HCT116 (cell line): ENCODE results near the gene LRRFIP2. TPM values are rescaled to one million over a fixed set of nuclear protein-coding genes. Genes with fewer than 3 reads are reported as not detected.

ENCODE experiments used
- ATAC-seq: fragments of 200-7000 bp; cut with Tn5 transposase; 2 replicates; pipeline ENCODE4 v1.9.1; 2020; ENCODE audit warnings: mild to moderate bottlenecking, moderate library complexity
- BruUV-seq: library from RNA; stranded (reverse); fragments of 400-500 nt; replicated peaks from 2 replicates; lab custom pipeline; 2021; lab: Mats Ljungman, UMichigan
- CTCF ChIA-PET: fragments of 300-600 bp; sonication (Branson Sonifier 250); formaldehyde crosslinking; loops from one replicate; lab custom pipeline; 2021; ENCODE audit warnings: antibody characterized with exemption; lab: Charles Lee
- POLR2A ChIA-PET: fragments of 300-600, 350-600 bp; sonication (Branson Sonifier 250); formaldehyde crosslinking; loops from one replicate; lab custom pipeline; 2021; ENCODE audit warnings: antibody characterized with exemption; lab: Charles Lee
- RAD21 ChIA-PET, 2 experiments: fragments of 300-600 bp; sonication (Branson Sonifier 250); formaldehyde crosslinking; loops; one replicate each; lab custom pipeline; 2023; ENCODE audit warnings: low total read pairs in 2 of 2; ENCODE audit not compliant: uncharacterized antibody in 2 of 2, unreplicated experiment in 2 of 2, low non-redundant PET in 1 of 2; lab: Charles Lee
- DNase-seq: peaks from one replicate; pipeline ENCODE4 v3.0.0-alpha.2; 2010; ENCODE audit warnings: low read depth, low spot score
- H2AFZ ChIP-seq: fragments of 200-600 bp; shearing (Covaris generic), sonication (generic); 2 replicates; pipeline ENCODE4 v1.6.1; 2017; ENCODE audit warnings: low read depth, mixed run types, mixed read lengths, antibody characterized with exemption, low read length; ENCODE audit not compliant: poor library complexity, severe bottlenecking
- H3K27ac ChIP-seq: 2 replicates; pipeline ENCODE4 v1.5.1; 2012; ENCODE audit warnings: low read depth, low read length
- H3K27me3 ChIP-seq: fragments of 200-600 bp; sonication (generic); 2 replicates; pipeline ENCODE4 v1.6.1; 2016; ENCODE audit warnings: mixed run types, low read length, mixed read lengths; ENCODE audit not compliant: insufficient read depth
- H3K36me3 ChIP-seq, 2 experiments: fragments of 200-500 bp in 1 of 2; fragments of 200-600 bp in 1 of 2; sonication (Bioruptor generic) in 1 of 2; sonication (generic) in 1 of 2; 2 replicates each; pipeline versions ENCODE4 v1.5.1 to v1.6.1; 2014 to 2016; ENCODE audit warnings: low read length in 2 of 2, inconsistent platforms in 1 of 2, mixed read lengths in 1 of 2, mixed run types in 1 of 2; ENCODE audit not compliant: insufficient read depth in 2 of 2, control insufficient read depth in 1 of 2
- H3K4me1 ChIP-seq, 2 experiments: fragments of 200-600 bp in 1 of 2; sonication (generic) in 1 of 2; 2 replicates each; pipeline versions ENCODE4 v1.5.1 to v1.6.1; 2012 to 2017; ENCODE audit warnings: low read length in 2 of 2, inconsistent platforms in 1 of 2, mild to moderate bottlenecking in 1 of 2, mixed read lengths in 1 of 2, mixed run types in 1 of 2, moderate library complexity in 1 of 2; ENCODE audit not compliant: insufficient read depth in 2 of 2, control insufficient read depth in 1 of 2
- H3K4me2 ChIP-seq: fragments of 200-600 bp; sonication (generic); 2 replicates; pipeline ENCODE4 v1.6.1; 2017; ENCODE audit warnings: mixed run types, low read length, mixed read lengths
- H3K4me3 ChIP-seq, 2 experiments: fragments of 200-600 bp in 1 of 2; sonication (generic) in 1 of 2; replicated peaks in 1 of 2; 2 replicates each; pipeline ENCODE4 v1.5.1; 2011 to 2016; ENCODE audit warnings: low read length in 2 of 2, control low read depth in 1 of 2, low read depth in 1 of 2, mild to moderate bottlenecking in 1 of 2, mixed read lengths in 1 of 2, mixed run types in 1 of 2
- H3K79me2 ChIP-seq: fragments of 200-600 bp; sonication (generic); 2 replicates; pipeline ENCODE4 v1.6.1; 2017; ENCODE audit warnings: mild to moderate bottlenecking, mixed run types, low read length, moderate library complexity, mixed read lengths; ENCODE audit not compliant: insufficient read depth
- H3K9ac ChIP-seq: fragments of 200-600 bp; sonication (generic); 2 replicates; pipeline ENCODE4 v1.6.1; 2016; ENCODE audit warnings: low read length, mixed read lengths
- H3K9me2 ChIP-seq: fragments of 200-600 bp; sonication (generic), shearing (Covaris generic); 2 replicates; pipeline ENCODE4 v1.6.1; 2017; ENCODE audit warnings: mixed run types, mild to moderate bottlenecking, moderate library complexity; ENCODE audit not compliant: insufficient read depth
- H3K9me3 ChIP-seq, 2 experiments: fragments of 200-500 bp in 1 of 2; fragments of 200-600 bp in 1 of 2; sonication (Bioruptor generic) in 1 of 2; sonication (generic) in 1 of 2; 2 replicates each; pipeline ENCODE4 v1.6.1; 2014 to 2017; ENCODE audit warnings: low read length in 2 of 2, mixed read lengths in 2 of 2, inconsistent platforms in 1 of 2, low read depth in 1 of 2, mild to moderate bottlenecking in 1 of 2, mixed run types in 1 of 2, moderate library complexity in 1 of 2; ENCODE audit not compliant: control insufficient read depth in 1 of 2, insufficient read depth in 1 of 2
- H4K20me1 ChIP-seq: fragments of 200-600 bp; sonication (generic), shearing (Covaris generic); 2 replicates; pipeline ENCODE4 v1.6.1; 2017; ENCODE audit warnings: mixed run types, mild to moderate bottlenecking, moderate library complexity; ENCODE audit not compliant: insufficient read depth
- CBX3 ChIP-seq: IDR thresholded peaks from 2 replicates; pipeline ENCODE4 v1.6.1; 2012; ENCODE audit warnings: low read depth
- EGR1 ChIP-seq: IDR thresholded peaks from 2 replicates; pipeline ENCODE4 v1.6.1; 2012; ENCODE audit warnings: low read depth
- ELF1 ChIP-seq: IDR thresholded peaks from 2 replicates; pipeline ENCODE4 v1.6.1; 2012; ENCODE audit warnings: low read depth, borderline replicate concordance
- EZH2 ChIP-seq: fragments of 200-600 bp; sonication (generic); IDR thresholded peaks from 2 replicates; pipeline ENCODE4 v1.6.1; 2017; ENCODE audit warnings: antibody characterized with exemption, mixed run types
- EZH2phosphoT487 ChIP-seq: fragments of 200-600 bp; IDR thresholded peaks from 2 replicates; pipeline ENCODE4 v1.6.1; 2018; ENCODE audit warnings: antibody characterized with exemption, borderline replicate concordance
- FOSL1 ChIP-seq: IDR thresholded peaks from 2 replicates; pipeline ENCODE4 v1.6.1; 2012; ENCODE audit warnings: low read depth
- JUND ChIP-seq: IDR thresholded peaks from 2 replicates; pipeline ENCODE4 v1.6.1; 2012
- POLR2A ChIP-seq: IDR thresholded peaks from 2 replicates; pipeline ENCODE4 v1.7.0; 2011; ENCODE audit warnings: borderline replicate concordance; ENCODE audit not compliant: insufficient read depth, insufficient read length; ENCODE audit errors: extremely low read depth
- RAD21 ChIP-seq: IDR thresholded peaks from 2 replicates; pipeline ENCODE4 v1.6.1; 2012; ENCODE audit warnings: low read depth, mild to moderate bottlenecking
- REST ChIP-seq: IDR thresholded peaks from 2 replicates; pipeline ENCODE4 v1.6.1; 2012; ENCODE audit warnings: low read depth
- SIN3A ChIP-seq: IDR thresholded peaks from 2 replicates; pipeline ENCODE4 v1.6.1; 2012; ENCODE audit warnings: low read depth
- SRF ChIP-seq: IDR thresholded peaks from 2 replicates; pipeline ENCODE4 v1.6.1; 2012; ENCODE audit warnings: low read depth
- TCF7L2 ChIP-seq: IDR thresholded peaks from 2 replicates; pipeline ENCODE4 v1.7.0; 2011; ENCODE audit warnings: borderline replicate concordance, inconsistent platforms; ENCODE audit not compliant: insufficient read depth, insufficient read length; ENCODE audit errors: extremely low read depth
- ZBTB33 ChIP-seq: IDR thresholded peaks from 2 replicates; pipeline ENCODE4 v1.6.1; 2011; ENCODE audit warnings: mild to moderate bottlenecking, low read length, moderate library complexity; ENCODE audit not compliant: insufficient replicate concordance; ENCODE audit errors: extremely low read depth
- ZFX ChIP-seq: fragments of 450-650 bp; IDR thresholded peaks from 2 replicates; pipeline ENCODE4 v1.6.1; 2017
- intact Hi-C: fragments of 100-400 bp; cut with micrococcal nuclease; formaldehyde crosslinking; loops from 2 replicates; pipeline ENCODE4 v1.10.0; 2022
- total RNA-seq: library from RNA; stranded (reverse); gene quantifications from one replicate; pipeline ENCODE4 v1.2.1, GENCODE V29; 2021; ENCODE audit not compliant: unreplicated experiment

Gene LRRFIP2
- total RNA-seq, 1 experiment from 2014 or later: 27.0 TPM

GRCh38 chr3:37204314-37204713 lies 29.9 kb upstream of the LRRFIP2 start:
- H3K4me1 ChIP-seq: peaks cover 0 to 7% of the 10 kb centered on the region in 2 experiments; a peak in 1 of 4 replicates
- no peaks in the 10 kb centered on the region for H3K27me3 ChIP-seq
- no peaks in the 10 kb centered on the region for H4K20me1 ChIP-seq
- intact Hi-C loops: no loop called here
- H3K4me2 ChIP-seq: no peak overlapping the region
- no peaks in the 10 kb centered on the region for H3K9me2 ChIP-seq
- TF ChIP-seq EZH2 (no peak), TCF7L2 (no peak), CBX3 (no peak), EGR1 (no peak)
- POLR2A ChIA-PET: no interaction called here
- no peak for ATAC-seq
- no peak for DNase-seq
- H3K79me2 ChIP-seq: no peaks in the 10 kb centered on the region
- CTCF ChIA-PET: no interaction called here
- H3K4me3 ChIP-seq: no peak overlapping the region
- no peak overlapping the region for H3K9ac ChIP-seq
- no peak overlapping the region for H2AFZ ChIP-seq
- peaks cover 0 to 5% of the 10 kb centered on the region in 2 experiments; a peak in 1 of 4 replicates for H3K9me3 ChIP-seq
- BruUV-seq: no TSS peak
- H3K27ac ChIP-seq: no peak overlapping the region
- RAD21 ChIA-PET: no interaction called here
- H3K36me3 ChIP-seq: no peaks in the 10 kb centered on the region

GRCh38 chr3:37202035-37202434 lies 27.7 kb upstream of the LRRFIP2 start:
- Histone ChIP-seq H4K20me1 (no peaks in the 10 kb centered on the region), H3K27me3 (no peaks in the 10 kb centered on the region), H3K79me2 (no peaks in the 10 kb centered on the region), H3K9me3 (no peaks in the 10 kb centered on the region), H2AFZ (no peak overlapping the region), H3K4me3 (no peak overlapping the region), H3K4me2 (no peak overlapping the region), H3K27ac (no peak overlapping the region), H3K36me3 (no peaks in the 10 kb centered on the region), H3K4me1 (peaks cover 0 to 30% of the 10 kb centered on the region in 2 experiments; a peak in 2 of 4 replicates), H3K9ac (no peak overlapping the region), H3K9me2 (no peaks in the 10 kb centered on the region)
- ATAC-seq: no peak
- CTCF ChIA-PET: interaction anchor here (1.3 kb wide), 1 partner anchor 10 kb away, joined by 3 read pairs; no protein-coding TSS in a partner anchor
- POLR2A ChIA-PET: no interaction called here
- RAD21 ChIA-PET: no interaction called here
- intact Hi-C loops: no loop called here
- BruUV-seq: no TSS peak
- no peak for DNase-seq
- TF ChIP-seq ELF1 (no peak), EZH2 (no peak), REST (no peak), POLR2A (no peak), SIN3A (no peak), FOSL1 (no peak), EZH2phosphoT487 (no peak), ZFX (no peak), RAD21 (no peak), JUND (no peak), ZBTB33 (no peak), SRF (no peak), CBX3 (no peak)
